Thoracic aorta (tissue), 2 donors: ENCODE results near the gene MKRN3. TPM values are rescaled to one million over a fixed set of nuclear protein-coding genes. Genes with fewer than 3 reads are reported as not detected.

Experiments used
- ATAC-seq: fragments of 150-250 bp; one replicate; pipeline ENCODE4 v1.8.0; 2017; ENCODE audit warnings: low read depth; ENCODE audit not compliant: insufficient number of reproducible peaks, low FRiP score
- DNase-seq: peaks from one replicate; pipeline ENCODE4 v3.0.0-alpha.2; 2020; ENCODE audit warnings: low spot score
- H3K27ac ChIP-seq, 2 donors: fragments of 200-600 bp; sonication (generic); 1 replicate in 1 of 2; 2 replicates in 1 of 2; pipeline ENCODE4 v1.5.1; 2016; ENCODE audit warnings: mild to moderate bottlenecking in 2 of 2, moderate library complexity in 2 of 2
- H3K27me3 ChIP-seq: fragments of 200-600 bp; sonication (generic); replicated peaks from 2 replicates; pipeline ENCODE4 v1.6.0; 2016; ENCODE audit warnings: mild to moderate bottlenecking; ENCODE audit not compliant: insufficient read depth
- H3K36me3 ChIP-seq: fragments of 200-600 bp; sonication (generic); one replicate; pipeline ENCODE4 v1.5.1; 2016
- H3K4me1 ChIP-seq, 2 donors: fragments of 200-600 bp; sonication (generic); 1 replicate in 1 of 2; 2 replicates in 1 of 2; pipeline versions ENCODE4 v1.5.1 to v1.6.0; 2016; ENCODE audit warnings: low read depth in 2 of 2, mild to moderate bottlenecking in 1 of 2; ENCODE audit not compliant: control insufficient read depth in 1 of 2
- H3K4me3 ChIP-seq: fragments of 200-600 bp; sonication (generic); 2 replicates; pipeline ENCODE4 v1.5.1; 2016; ENCODE audit warnings: mild to moderate bottlenecking
- H3K9me3 ChIP-seq: fragments of 200-600 bp; sonication (generic); 2 replicates; pipeline ENCODE4 v1.5.1; 2016
- CTCF ChIP-seq: fragments of 200-600 bp; sonication (generic); IDR thresholded peaks from one replicate; pipeline ENCODE4 v1.5.1; 2019; ENCODE audit warnings: antibody characterized with exemption
- total RNA-seq, 2 donors: library from RNA; depleted of rRNA; stranded (reverse); fragments of >200 nt; gene quantifications; one replicate each; pipeline versions ENCODE4 v1.1.0 to v1.2.3, GENCODE V29; 2016

The MKRN3 gene
- total RNA-seq, 2 donors from 2014 or later: 5.0 to 6.8 TPM

- no peaks in the 10 kb centered on the region for H3K9me3 ChIP-seq
- ATAC-seq: no peak
These were observed 33.5 kb upstream of the MKRN3 start for GRCh38 chr15:23532024-23532423.

GRCh38 chr15:23536659-23537058 is 28.8 kb upstream of the MKRN3 start:
- no peak overlapping the region for H3K27ac ChIP-seq
- no peaks in the 10 kb centered on the region for H3K9me3 ChIP-seq
- ATAC-seq (no peak), DNase-seq (no peak)
- no peaks in the 10 kb centered on the region for H3K36me3 ChIP-seq
- H3K4me1 ChIP-seq: no peaks in the 10 kb centered on the region
- H3K4me3 ChIP-seq: no peak overlapping the region
- H3K27me3 ChIP-seq: no peaks in the 10 kb centered on the region
- TF ChIP-seq CTCF: no peak

More at GRCh38 chr15:23532024-23532423, 33.5 kb upstream of the MKRN3 start:
- no peak overlapping the region for H3K27ac ChIP-seq
- H3K27me3 ChIP-seq: no peaks in the 10 kb centered on the region
- no peak for DNase-seq
- H3K4me3 ChIP-seq: no peak overlapping the region
- no peaks in the 10 kb centered on the region for H3K4me1 ChIP-seq
- TF ChIP-seq CTCF: no peak
- H3K36me3 ChIP-seq: no peaks in the 10 kb centered on the region

- Histone ChIP-seq H3K9me3 (no peaks in the 10 kb centered on the region), H3K4me1 (no peaks in the 10 kb centered on the region), H3K27ac (no peak overlapping the region), H3K4me3 (no peak overlapping the region), H3K36me3 (no peaks in the 10 kb centered on the region), H3K27me3 (no peaks in the 10 kb centered on the region)
- TF ChIP-seq CTCF: no peak
- DNase-seq (no peak), ATAC-seq (no peak)
These were observed 26.8 kb upstream of the MKRN3 start for GRCh38 chr15:23538648-23539047.

GRCh38 chr15:23539892-23540291 is 25.6 kb upstream of the MKRN3 start:
- Histone ChIP-seq H3K27ac (no peak overlapping the region), H3K36me3 (no peaks in the 10 kb centered on the region), H3K9me3 (no peaks in the 10 kb centered on the region), H3K4me1 (no peaks in the 10 kb centered on the region), H3K4me3 (no peak overlapping the region), H3K27me3 (no peaks in the 10 kb centered on the region)
- DNase-seq (no peak), ATAC-seq (no peak)
- no peak for TF ChIP-seq CTCF

GRCh38 chr15:23546158-23546557 is 19.3 kb upstream of the MKRN3 start:
- TF ChIP-seq CTCF: no peak
- ATAC-seq (no peak), DNase-seq (no peak)
- Histone ChIP-seq H3K27me3 (no peaks in the 10 kb centered on the region), H3K9me3 (no peaks in the 10 kb centered on the region), H3K36me3 (no peaks in the 10 kb centered on the region), H3K4me3 (no peak overlapping the region), H3K4me1 (no peaks in the 10 kb centered on the region), H3K27ac (no peak overlapping the region)
